KMS-11 (cell line): ENCODE measurements around the gene ANKRD52.

Source experiments
- H2AFZ ChIP-seq: fragments of 200-600 bp; sonication (generic); 2 replicates; pipeline ENCODE4 v1.6.1; 2016; ENCODE audit warnings: antibody characterized with exemption, mixed run types, low read depth
- H3K27ac ChIP-seq: fragments of 200-600 bp; sonication (generic); 2 replicates; pipeline ENCODE4 v1.6.1; 2016; ENCODE audit warnings: mild to moderate bottlenecking, mixed run types
- H3K27me3 ChIP-seq: fragments of 200-600 bp; sonication (generic); 2 replicates; pipeline ENCODE4 v1.6.1; 2017; ENCODE audit warnings: mild to moderate bottlenecking, low read depth, mixed run types, moderate library complexity; ENCODE audit not compliant: insufficient read depth
- H3K36me3 ChIP-seq: fragments of 200-600 bp; sonication (generic); 2 replicates; pipeline ENCODE4 v1.6.1; 2017; ENCODE audit warnings: mild to moderate bottlenecking, mixed run types; ENCODE audit not compliant: insufficient read depth
- H3K4me1 ChIP-seq: fragments of 200-600 bp; sonication (generic); 2 replicates; pipeline ENCODE4 v1.6.1; 2016; ENCODE audit warnings: mild to moderate bottlenecking, low read depth, mixed run types; ENCODE audit not compliant: poor library complexity, severe bottlenecking
- H3K4me2 ChIP-seq: fragments of 200-600 bp; sonication (generic); 2 replicates; pipeline ENCODE4 v1.7.0; 2016; ENCODE audit warnings: mild to moderate bottlenecking, mixed run types
- H3K4me3 ChIP-seq: fragments of 200-600 bp; sonication (generic); IDR thresholded peaks from 2 replicates; pipeline ENCODE4 v1.6.1; 2017; ENCODE audit warnings: low read depth, low read length, mixed read lengths; ENCODE audit not compliant: insufficient read depth
- H3K79me2 ChIP-seq: fragments of 200-600 bp; sonication (generic); 2 replicates; pipeline ENCODE4 v1.6.1; 2016; ENCODE audit warnings: low read depth, mixed run types; ENCODE audit not compliant: insufficient read depth
- H3K9ac ChIP-seq: fragments of 200-600 bp; sonication (generic); 2 replicates; pipeline ENCODE4 v1.6.1; 2016; ENCODE audit warnings: mild to moderate bottlenecking, mixed run types
- H4K20me1 ChIP-seq: fragments of 200-600 bp; sonication (generic); 2 replicates; pipeline ENCODE4 v1.6.1; 2016; ENCODE audit warnings: mild to moderate bottlenecking, mixed run types; ENCODE audit not compliant: insufficient read depth
- CTCF ChIP-seq: fragments of 200-600 bp; sonication (generic); conservative IDR thresholded peaks from 2 replicates; pipeline ENCODE4 v1.6.1; 2017; ENCODE audit warnings: low read depth, mild to moderate bottlenecking, antibody characterized with exemption, low read length, moderate library complexity, mixed read lengths

Gene ANKRD52

GRCh38 chr12:56257071-56257470, 1.1 kb downstream of the ANKRD52 start:
- TF ChIP-seq CTCF: no peak
- Histone ChIP-seq H3K27me3 (no peaks in the 10 kb centered on the region), H4K20me1 (no peaks in the 10 kb centered on the region), H3K27ac (no peak overlapping the region), H3K36me3 (peaks cover 7% of the 10 kb centered on the region; the same call in 1 of the 2 replicates), H3K79me2 (peaks cover 14% of the 10 kb centered on the region), H3K4me3 (peak overlapping the region; percentile 75), H3K4me2 (peak overlapping the region; percentile 61), H2AFZ (peak overlapping the region; percentile 100; the same call in 1 of the 2 replicates), H3K4me1 (peaks cover 12% of the 10 kb centered on the region), H3K9ac (no peak overlapping the region; the same call in 1 of the 2 replicates)

GRCh38 chr12:56256326-56256960, 1.7 kb downstream of the ANKRD52 start:
- Histone ChIP-seq H3K36me3 (peaks cover 7% of the 10 kb centered on the region; the same call in 1 of the 2 replicates), H2AFZ (no peak overlapping the region), H3K9ac (no peak overlapping the region), H4K20me1 (no peaks in the 10 kb centered on the region), H3K4me1 (peaks cover 12% of the 10 kb centered on the region), H3K27me3 (no peaks in the 10 kb centered on the region), H3K4me2 (peak overlapping the region; percentile 61; the same call in 1 of the 2 replicates), H3K4me3 (no peak overlapping the region), H3K79me2 (peaks cover 14% of the 10 kb centered on the region), H3K27ac (no peak overlapping the region)
- TF ChIP-seq CTCF: 0 out of 2 replicates have a peak, but pooled peaks have one; percentile 16

GRCh38 chr12:56255671-56256070, 2.5 kb downstream of the ANKRD52 start:
- Histone ChIP-seq H3K4me1 (peaks cover 12% of the 10 kb centered on the region), H3K4me2 (no peak overlapping the region), H3K27me3 (no peaks in the 10 kb centered on the region), H3K9ac (no peak overlapping the region), H3K4me3 (no peak overlapping the region), H4K20me1 (no peaks in the 10 kb centered on the region), H2AFZ (no peak overlapping the region), H3K27ac (no peak overlapping the region), H3K79me2 (peaks cover 14% of the 10 kb centered on the region), H3K36me3 (peaks cover 7% of the 10 kb centered on the region; the same call in 1 of the 2 replicates)
- TF ChIP-seq CTCF: no peak

- H2AFZ ChIP-seq: no peak overlapping the region
- no peak overlapping the region for H3K4me2 ChIP-seq
- H3K4me3 ChIP-seq: no peak overlapping the region
- H3K27me3 ChIP-seq: no peaks in the 10 kb centered on the region
- H4K20me1 ChIP-seq: no peaks in the 10 kb centered on the region
- TF ChIP-seq CTCF: no peak
- peaks cover 7% of the 10 kb centered on the region; the same call in 1 of the 2 replicates for H3K36me3 ChIP-seq
- no peak overlapping the region for H3K27ac ChIP-seq
- H3K9ac ChIP-seq: no peak overlapping the region
- H3K4me1 ChIP-seq: peaks cover 6% of the 10 kb centered on the region
- H3K79me2 ChIP-seq: peaks cover 14% of the 10 kb centered on the region
Measured at GRCh38 chr12:56253091-56253490, 5.1 kb downstream of the ANKRD52 start.
